ENCODE measurements around the gene MOK.

Gene MOK

GRCh38 chr14:102233081-102233480, 71.9 kb downstream of the MOK start:
- CTCF ChIA-PET = interaction anchor here (0.6 to 5.5 kb wide), 8 partner anchors 8 to 89 kb away, joined by 3 to 60 read pairs (median 4); partner anchors contain the start of gene MOK
- POLR2A ChIA-PET = no interaction called here
- no peak for DNase-seq (ENCODE audit: low read depth, low spot score)
- no peak overlapping the region for H3K4me3 ChIP-seq (ENCODE audit: low read depth, low read length)
- TF ChIP-seq, protein P1, sequence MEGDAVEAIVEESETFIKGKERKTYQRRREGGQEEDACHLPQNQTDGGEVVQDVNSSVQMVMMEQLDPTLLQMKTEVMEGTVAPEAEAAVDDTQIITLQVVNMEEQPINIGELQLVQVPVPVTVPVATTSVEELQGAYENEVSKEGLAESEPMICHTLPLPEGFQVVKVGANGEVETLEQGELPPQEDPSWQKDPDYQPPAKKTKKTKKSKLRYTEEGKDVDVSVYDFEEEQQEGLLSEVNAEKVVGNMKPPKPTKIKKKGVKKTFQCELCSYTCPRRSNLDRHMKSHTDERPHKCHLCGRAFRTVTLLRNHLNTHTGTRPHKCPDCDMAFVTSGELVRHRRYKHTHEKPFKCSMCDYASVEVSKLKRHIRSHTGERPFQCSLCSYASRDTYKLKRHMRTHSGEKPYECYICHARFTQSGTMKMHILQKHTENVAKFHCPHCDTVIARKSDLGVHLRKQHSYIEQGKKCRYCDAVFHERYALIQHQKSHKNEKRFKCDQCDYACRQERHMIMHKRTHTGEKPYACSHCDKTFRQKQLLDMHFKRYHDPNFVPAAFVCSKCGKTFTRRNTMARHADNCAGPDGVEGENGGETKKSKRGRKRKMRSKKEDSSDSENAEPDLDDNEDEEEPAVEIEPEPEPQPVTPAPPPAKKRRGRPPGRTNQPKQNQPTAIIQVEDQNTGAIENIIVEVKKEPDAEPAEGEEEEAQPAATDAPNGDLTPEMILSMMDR (IDR thresholded peaks at IDR 0.05; ENCODE audit: insufficient read depth, low read length, missing control alignments) = no peak

DNA sequence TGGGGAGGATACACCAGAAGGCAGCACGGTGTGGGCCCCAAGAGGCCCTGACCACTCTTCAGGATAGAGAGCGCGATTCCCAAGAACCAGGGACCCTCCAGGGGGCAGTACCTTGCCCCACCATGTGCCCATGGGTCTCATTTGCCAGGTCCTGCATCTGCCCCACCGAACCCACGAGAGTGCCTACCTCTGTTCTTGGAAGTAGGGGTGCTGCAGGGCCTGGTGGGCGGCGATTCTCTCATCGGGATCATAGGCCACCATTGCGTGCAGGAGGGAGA, 72.7 kb downstream of the MOK start:
- DNase-seq (ENCODE audit: low read depth, low spot score) = no peak
- CTCF ChIA-PET = interaction anchor here (5.5 kb wide), 1 partner anchor 83 kb away, joined by 60 read pairs; no protein-coding TSS in a partner anchor
- no peak overlapping the region for H3K4me3 ChIP-seq (ENCODE audit: low read depth, low read length)
- POLR2A ChIA-PET = no interaction called here
- TF ChIP-seq, protein P1 (IDR thresholded peaks at IDR 0.05; ENCODE audit: insufficient read depth, low read length, missing control alignments) = no peak

DNA sequence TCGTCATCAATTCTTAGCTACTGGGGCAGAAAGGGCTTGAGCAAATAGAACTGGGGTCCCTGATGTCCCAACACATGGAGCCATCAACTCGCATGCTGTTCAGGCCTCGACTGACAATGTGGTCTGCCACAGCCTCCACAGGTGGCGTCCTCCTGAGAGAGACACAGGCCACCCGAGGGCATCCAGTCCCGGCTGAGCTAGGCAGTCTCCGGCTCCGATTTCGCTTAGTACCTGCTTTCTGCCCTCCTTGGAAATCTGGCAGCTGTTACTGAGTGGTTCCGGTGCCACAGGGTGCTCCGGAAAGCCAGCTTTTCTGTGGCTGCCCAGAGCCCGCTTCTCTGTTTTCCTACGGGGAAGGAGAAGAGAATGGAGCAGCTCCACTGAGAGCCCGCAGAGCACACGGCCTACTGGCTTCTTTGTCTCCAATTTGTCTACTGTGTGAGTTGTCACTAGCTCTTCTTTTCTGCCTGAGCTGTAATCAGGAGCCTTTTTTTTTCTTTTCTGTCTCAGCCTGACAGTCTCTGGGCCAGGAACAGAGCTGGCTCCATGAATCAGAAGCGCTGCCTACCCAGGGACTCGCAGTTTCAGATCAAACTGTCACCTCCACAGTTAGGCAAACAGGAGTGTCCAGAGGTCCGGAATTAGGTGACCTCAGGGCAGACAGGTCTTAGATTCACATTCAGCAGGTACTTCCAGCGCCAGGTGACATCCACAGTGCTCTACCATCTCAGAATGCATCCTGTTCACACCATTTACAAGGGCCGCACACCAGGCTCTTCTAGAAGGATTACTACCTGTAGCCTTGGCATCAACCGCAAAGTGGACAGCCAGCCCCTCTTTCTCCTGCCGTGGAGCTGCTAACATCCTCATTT, 73.3 kb downstream of the MOK start:
- POLR2A ChIA-PET = no interaction called here
- CTCF ChIA-PET = interaction anchor here (0.6 to 5.5 kb wide), 2 partner anchors 33 to 83 kb away, joined by 3 to 60 read pairs; no protein-coding TSS in a partner anchor
- H3K4me3 ChIP-seq (ENCODE audit: low read depth, low read length) = no peak overlapping the region
- TF ChIP-seq, protein P1 (IDR thresholded peaks at IDR 0.05; ENCODE audit: insufficient read depth, low read length, missing control alignments) = no peak
- no peak for DNase-seq (ENCODE audit: low read depth, low spot score)

DNA sequence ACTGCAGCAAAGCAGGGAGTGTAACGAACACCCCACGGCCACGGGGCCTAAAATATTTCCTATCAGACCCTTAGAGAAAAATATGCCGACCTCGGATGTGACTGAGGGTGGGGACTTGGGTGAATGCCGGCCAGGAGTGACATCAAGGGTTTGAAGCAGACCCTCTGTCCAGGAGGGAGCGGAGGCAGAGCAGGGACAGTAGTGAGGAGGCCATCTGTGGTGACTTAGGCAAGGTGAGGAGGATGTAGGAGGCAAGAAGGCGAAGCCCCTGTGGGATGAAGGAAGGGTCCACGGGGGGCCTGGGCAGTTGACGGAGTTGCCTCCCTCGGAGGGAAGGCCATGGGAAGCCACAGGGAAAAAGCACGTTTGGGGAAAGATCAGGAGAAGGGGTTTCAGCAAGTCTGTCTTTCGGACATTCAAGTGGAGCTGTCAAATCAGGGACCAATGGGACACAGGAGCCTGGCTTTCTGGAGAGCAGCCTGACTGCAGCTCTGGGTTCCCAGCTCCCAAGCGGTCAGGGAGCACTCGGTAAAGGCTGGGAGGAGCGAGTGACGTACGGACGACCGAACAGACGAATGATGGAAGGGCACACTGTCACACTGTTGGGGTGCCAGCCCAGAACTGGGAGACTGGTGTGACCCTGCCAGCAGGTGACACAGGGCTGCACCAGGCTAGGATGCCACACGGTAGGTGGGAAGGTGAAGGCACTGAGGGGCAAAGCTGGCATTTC, 74.3 kb downstream of the MOK start:
- ChIA-PET CTCF (interaction anchor here (1.2 to 5.5 kb wide), 2 partner anchors 9 to 84 kb away, joined by 3 to 60 read pairs; no protein-coding TSS in a partner anchor), POLR2A (no interaction called here)
- no peak overlapping the region for H3K4me3 ChIP-seq (ENCODE audit: low read depth, low read length)
- no peak for DNase-seq (ENCODE audit: low read depth, low spot score)
- TF ChIP-seq, protein P1 (IDR thresholded peaks at IDR 0.05; ENCODE audit: insufficient read depth, low read length, missing control alignments) = no peak

DNA sequence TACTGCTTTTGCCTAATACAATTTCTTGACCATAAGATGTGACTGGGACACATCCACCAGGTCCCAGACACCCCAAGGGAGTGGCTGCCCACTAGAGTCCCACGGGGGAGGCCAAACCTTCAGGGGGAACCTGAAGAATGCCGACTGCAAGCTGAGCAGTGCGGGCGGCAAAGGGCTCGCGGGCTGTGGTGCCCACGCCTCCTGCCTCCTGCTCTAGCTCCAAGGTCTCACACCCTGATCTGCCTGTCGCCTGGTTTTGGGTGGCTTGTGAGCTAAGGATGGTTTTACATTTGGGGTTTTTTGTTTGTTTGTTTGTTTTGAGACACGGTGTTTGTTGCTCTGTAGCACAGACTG, 75.2 kb downstream of the MOK start:
- CTCF ChIA-PET = interaction anchor here (1.2 to 5.5 kb wide), 2 partner anchors 8 to 85 kb away, joined by 3 to 60 read pairs; no protein-coding TSS in a partner anchor

More for the DNA sequence above, 75.2 kb downstream of the MOK start:
- TF ChIP-seq, protein P1 (IDR thresholded peaks at IDR 0.05; ENCODE audit: insufficient read depth, low read length, missing control alignments) = no peak
- H3K4me3 ChIP-seq (ENCODE audit: low read depth, low read length) = no peak overlapping the region
- POLR2A ChIA-PET = no interaction called here
- DNase-seq (ENCODE audit: low read depth, low spot score) = no peak

Measured in AG04449 (cell line).